ENCODE results near the gene MMS22L.
"Not testable (repeated sequence)": the region's sequence is repeated elsewhere in the genome, so short reads cannot be mapped to it uniquely, and the experiment has no call there.

The MMS22L gene

GRCh38 chr6:97240222-97240621, 42.8 kb downstream of the MMS22L start:
- no peak for DNase-seq (ENCODE audit: low spot score)

DNA sequence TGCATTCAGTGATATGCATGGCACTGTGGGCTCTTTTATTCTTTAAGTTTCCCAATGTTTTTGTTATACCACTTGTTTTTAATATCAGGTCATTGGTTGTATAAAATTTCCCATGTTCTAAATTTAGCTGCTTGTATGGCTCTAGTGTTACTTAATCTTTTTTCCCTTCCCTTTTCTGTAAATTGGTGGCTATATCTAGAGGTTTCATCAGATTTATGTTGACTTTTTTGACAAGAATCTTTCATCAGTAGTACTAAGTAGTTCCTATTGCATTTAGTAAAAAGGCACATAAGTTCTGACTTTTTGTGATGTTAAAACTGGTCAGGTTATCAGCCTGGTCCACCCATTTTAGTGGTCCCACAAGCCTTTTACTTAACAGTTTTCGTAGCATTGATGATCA, 51.1 kb downstream of the MMS22L start:
- no peak for DNase-seq (ENCODE audit: low spot score)

DNA sequence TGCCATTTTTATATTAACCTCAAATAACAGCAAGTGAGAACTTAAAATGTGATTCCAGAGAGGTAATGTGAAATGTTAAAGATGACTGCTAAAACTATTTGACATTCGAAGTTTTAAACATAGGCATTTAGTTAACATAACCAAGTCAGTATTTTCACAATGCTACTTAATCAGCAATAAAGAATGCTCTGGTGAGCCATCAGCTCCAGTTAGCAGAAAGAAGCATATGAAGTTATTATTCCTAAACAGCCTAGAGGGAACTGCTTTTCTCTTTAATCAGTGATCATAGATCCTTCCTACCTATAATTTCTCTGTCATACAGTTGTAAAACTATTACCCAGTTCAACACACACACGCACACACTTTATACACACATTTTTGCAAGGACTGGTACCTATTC, 60.1 kb downstream of the MMS22L start:
- no peak for DNase-seq (ENCODE audit: low spot score)

- no peak for DNase-seq (ENCODE audit: low spot score)
These were observed 64.1 kb downstream of the MMS22L start for GRCh38 chr6:97218912-97219311.

GRCh38 chr6:97215157-97215769, 67.8 kb downstream of the MMS22L start:
- DNase-seq (ENCODE audit: low spot score), result peak; percentile 4

- DNase-seq (ENCODE audit: low spot score), result no peak
These were observed 68.3 kb downstream of the MMS22L start for GRCh38 chr6:97214671-97215070.

- no peak for DNase-seq (ENCODE audit: low spot score)
These were observed 75.6 kb downstream of the MMS22L start for GRCh38 chr6:97207383-97207782.

DNA sequence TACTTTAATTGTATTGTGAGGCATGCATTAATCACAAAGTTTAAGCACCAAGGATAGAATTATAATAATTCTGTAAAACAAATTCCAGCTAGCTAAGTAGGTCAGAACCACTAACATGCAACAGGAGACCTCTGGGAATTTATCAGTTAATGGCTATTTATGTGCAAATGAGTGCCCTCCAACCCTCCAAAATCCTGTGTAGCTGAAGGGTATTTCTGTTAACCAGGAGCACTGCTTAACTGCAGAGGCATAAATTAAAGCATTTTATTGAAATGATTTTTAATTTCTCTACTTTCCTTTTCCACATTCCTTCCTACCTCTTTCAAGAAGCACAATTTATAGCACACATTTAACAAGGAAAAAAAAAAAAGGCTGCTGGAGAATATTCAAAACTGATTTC, 77.0 kb downstream of the MMS22L start:
- DNase-seq (ENCODE audit: low spot score), result no peak

DNA sequence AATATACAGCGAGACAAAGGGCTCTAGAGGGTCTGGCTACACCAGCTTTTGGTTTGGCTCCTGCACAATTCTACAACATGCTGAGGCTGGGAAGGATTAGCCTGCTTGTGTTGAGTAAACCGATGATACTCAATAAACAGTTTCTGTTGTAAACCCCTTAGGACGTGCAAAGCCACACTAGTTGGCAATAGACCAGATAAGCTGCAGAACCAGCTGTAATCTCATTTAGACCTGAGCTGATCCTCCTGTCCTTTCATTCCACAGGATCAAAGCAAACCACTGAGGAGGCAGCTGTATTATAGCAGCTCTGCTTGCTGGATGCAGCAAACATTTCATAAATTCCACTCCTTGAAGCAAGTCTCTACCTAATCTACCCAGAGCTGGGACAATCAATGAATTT, 79.7 kb downstream of the MMS22L start:
- no peak for DNase-seq (ENCODE audit: low spot score)

- no peak for DNase-seq (ENCODE audit: low spot score)
These were observed 84.9 kb downstream of the MMS22L start for GRCh38 chr6:97198046-97198565.

DNA sequence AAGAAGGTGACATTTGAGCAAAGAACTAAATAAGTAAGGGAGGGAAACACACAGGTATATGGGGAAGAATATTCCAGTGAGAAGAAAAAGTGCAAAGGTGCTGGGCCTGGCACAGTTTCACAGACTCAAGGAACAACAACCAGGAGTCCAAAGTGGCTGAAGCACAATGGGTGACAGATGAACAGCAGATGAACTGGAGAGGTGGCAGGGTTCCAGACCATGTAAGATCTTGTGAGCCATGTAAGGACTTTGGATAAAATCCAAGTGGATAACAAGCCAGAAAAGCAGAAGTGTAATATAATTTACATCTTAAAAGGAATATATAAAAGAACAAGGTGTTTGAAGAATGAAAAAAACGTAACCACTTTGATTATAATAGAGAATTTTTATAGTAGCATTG, 87.9 kb downstream of the MMS22L start:
- no peak for DNase-seq (ENCODE audit: low spot score)

GRCh38 chr6:97189767-97190166, 93.2 kb downstream of the MMS22L start:
- no peak for DNase-seq (ENCODE audit: low spot score)

DNA sequence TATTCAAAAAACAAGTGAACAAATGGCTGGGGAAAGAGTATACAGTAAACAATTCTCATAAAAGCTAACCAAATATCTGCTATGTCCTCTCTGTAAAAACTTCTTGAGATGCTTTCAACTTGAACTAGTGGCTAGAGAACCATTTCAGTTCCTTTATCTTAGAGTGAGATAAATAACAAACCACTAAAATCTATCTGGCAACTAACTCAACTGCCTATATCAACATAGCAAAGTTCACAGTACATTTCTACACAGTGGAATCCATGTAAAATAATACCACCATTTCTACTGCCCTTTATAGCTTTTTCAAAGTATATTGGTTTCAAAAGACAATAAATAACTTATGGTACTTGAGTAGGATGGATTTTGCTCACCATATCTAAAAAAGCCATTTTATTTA, 95.1 kb downstream of the MMS22L start:
- DNase-seq (ENCODE audit: low spot score), result no peak

DNA sequence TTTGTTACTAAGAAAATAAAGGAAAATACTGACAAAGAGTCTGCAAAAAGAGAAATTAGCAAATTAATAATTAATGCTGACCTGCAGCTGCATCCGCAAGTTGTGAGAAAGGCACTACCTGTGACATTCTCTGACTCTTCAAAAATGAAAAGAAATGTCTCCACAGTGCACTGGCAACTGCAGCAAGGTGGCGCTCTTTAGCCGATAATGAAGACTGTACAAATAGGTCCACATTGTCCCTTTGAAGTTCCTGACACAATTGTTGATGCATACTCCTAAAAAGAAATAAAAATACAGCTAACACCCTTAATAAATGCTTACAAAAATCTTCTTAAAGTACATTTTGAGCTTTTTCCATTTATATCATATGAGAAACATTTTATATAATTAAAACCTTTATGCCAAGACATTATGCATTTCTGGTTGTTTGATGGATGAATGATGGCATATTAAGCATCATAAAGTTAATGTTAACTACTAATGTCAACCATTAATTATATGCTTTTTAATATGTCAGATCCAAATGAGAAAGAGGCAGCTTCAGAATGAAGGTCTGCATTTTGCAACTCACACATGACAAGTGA, 96.5 kb downstream of the MMS22L start:
- DNase-seq (ENCODE audit: low spot score), result peak; percentile 66

GRCh38 chr6:97177905-97178304, 105.1 kb downstream of the MMS22L start:
- DNase-seq (ENCODE audit: low spot score), result no peak

DNA sequence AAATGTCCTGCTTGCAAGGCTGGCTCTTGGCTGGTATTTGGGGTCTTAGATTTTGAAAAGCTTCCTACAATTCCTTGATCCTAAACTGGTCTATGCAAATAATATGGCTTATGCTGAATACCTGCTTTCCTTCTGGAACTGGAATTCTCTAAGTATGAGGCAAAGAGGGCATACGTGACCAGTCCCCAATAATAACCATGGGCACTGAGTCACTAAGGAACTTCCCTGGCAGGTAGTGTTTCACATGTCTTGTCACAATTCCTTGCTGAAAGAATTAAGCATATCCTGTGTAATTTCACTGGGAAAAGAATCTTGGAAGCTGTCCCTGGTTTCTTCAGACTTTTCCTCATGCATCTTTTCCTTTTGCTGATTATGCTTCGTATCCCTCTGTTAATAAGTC, 106.5 kb downstream of the MMS22L start:
- DNase-seq (ENCODE audit: low spot score), result no peak

- no peak for DNase-seq (ENCODE audit: low spot score)
These were observed 107.2 kb downstream of the MMS22L start for GRCh38 chr6:97175806-97176205.

DNA sequence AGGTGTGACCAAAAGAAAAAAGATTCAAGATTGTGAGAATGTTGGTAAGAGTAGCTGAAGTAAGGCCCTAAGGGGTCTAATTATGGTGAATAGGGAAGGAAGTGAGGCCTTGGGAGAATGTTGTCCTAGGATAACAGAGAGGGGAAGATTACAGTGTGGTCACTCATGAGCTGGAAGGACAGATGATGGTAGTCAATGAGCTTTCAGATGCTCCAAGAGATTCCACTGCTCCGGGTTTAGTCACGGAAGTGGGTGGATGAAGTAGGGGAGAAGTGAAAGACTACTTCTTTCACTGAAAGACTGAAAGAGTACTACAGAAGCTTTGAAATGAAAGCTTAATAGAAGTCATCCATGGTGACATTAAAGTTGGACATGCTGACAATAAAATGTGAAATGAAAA, 108.5 kb downstream of the MMS22L start:
- DNase-seq (ENCODE audit: low spot score), result no peak

DNA sequence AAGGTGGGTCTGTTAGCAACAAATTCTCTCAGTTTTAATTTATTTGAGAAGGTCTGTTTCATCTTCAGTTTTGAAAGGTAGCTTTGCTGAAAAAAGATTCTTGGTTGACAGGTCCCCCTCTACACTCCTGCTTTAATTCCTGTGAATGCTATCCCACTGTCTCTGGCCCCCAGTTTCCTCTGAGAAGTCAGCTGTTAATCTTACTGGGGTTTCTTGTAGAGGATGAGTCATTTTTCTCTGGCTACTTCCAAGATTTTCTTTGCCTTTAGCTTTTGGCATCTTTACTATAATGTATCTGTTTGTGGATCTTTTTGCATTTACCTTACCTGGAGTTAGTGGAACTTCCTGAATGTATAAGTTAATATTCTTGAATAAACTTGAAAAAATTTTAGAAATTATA, 122.7 kb downstream of the MMS22L start:
- DNase-seq (ENCODE audit: low spot score), result no peak

GRCh38 chr6:97155447-97155846, 127.6 kb downstream of the MMS22L start:
- not testable (repeated sequence) for DNase-seq (ENCODE audit: low spot score)

DNA sequence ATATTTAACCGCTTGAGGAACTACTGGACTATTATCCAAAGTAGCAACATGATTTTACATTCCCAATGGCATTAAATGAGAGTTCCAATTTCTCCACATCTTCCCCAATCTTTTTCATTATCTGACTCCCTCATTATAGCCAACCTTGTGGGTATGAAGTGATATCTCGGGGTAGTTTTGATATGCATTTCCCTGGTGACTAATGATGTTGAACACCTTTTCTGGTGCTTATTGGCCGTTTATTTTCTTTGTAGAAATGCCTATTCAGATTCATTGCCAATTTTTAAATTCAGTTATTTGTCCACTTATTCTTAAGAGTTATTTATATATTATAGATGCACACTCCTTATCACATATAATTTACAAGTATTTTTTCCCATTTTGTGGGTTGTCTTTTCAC, 129.0 kb downstream of the MMS22L start:
- no peak for DNase-seq (ENCODE audit: low spot score)

GRCh38 chr6:97151601-97152000, 131.4 kb downstream of the MMS22L start:
- DNase-seq (ENCODE audit: low spot score), result no peak

DNA sequence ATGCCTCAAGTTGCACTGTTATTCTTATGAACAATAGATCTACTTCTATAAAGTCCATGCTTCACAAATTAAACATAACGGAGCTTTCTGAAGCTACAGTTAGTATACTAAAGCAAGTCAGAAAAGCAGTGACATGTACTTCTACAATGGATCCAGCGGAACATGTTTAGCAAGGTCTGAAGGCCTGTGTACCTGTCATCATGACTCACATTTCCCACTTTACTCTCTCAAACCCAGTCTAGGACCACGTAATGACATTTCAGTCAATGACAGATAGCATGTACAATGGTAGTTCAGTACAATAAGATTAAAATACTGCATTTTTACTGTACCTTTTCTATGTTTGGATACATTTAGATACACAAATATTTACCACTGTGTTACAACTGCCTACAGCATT, 132.1 kb downstream of the MMS22L start:
- no peak for DNase-seq (ENCODE audit: low spot score)

- no peak for DNase-seq (ENCODE audit: low spot score)
These were observed 135.6 kb downstream of the MMS22L start for GRCh38 chr6:97147421-97147820.
